ENCODE data around the gene SIDT2. TPM values are rescaled to one million over a fixed set of nuclear protein-coding genes. Genes with fewer than 3 reads are reported as not detected.
"Not testable (repeated sequence)": the region's sequence is repeated elsewhere in the genome, so short reads cannot be mapped to it uniquely, and the experiment has no call there.

Gene SIDT2
- 11.8 and 24.1 TPM in 2 replicates for total RNA-seq (2014; rRNA removed; shearing (Covaris generic); ENCODE audit: low replicate concordance)

- in situ Hi-C loops (cut with HindIII; ENCODE audit: low pct_unique_long_range_greater_than_20kb, low sequenced_read_pairs): no loop called here
- peak; percentile 73 for DNase-seq (ENCODE audit: low read depth)
Observed at GRCh38 chr11:117178210-117179034, at the start of gene SIDT2. TSS of gene SIDT2 (plus strand) at chr11:117178743. CDS start at chr11:117179264, 521 bp downstream.

GRCh38 chr11:117130396-117130795 lies 48.1 kb upstream of the SIDT2 start:
- DNase-seq (ENCODE audit: low read depth); in situ Hi-C loops (cut with HindIII; ENCODE audit: low pct_unique_long_range_greater_than_20kb, low sequenced_read_pairs): not testable (repeated sequence)

- in situ Hi-C loops (cut with HindIII; ENCODE audit: low pct_unique_long_range_greater_than_20kb, low sequenced_read_pairs): no loop called here
- DNase-seq (ENCODE audit: low read depth): peak; percentile 51
Observed at GRCh38 chr11:117130879-117131278, 47.7 kb upstream of the SIDT2 start.

- in situ Hi-C loops (cut with HindIII; ENCODE audit: low pct_unique_long_range_greater_than_20kb, low sequenced_read_pairs): no loop called here
- DNase-seq (ENCODE audit: low read depth): no peak
Observed at GRCh38 chr11:117134431-117134830, 44.1 kb upstream of the SIDT2 start.

GRCh38 chr11:117134979-117135378 lies 43.6 kb upstream of the SIDT2 start:
- DNase-seq (ENCODE audit: low read depth); in situ Hi-C loops (cut with HindIII; ENCODE audit: low pct_unique_long_range_greater_than_20kb, low sequenced_read_pairs): not testable (repeated sequence)

GRCh38 chr11:117137223-117138086 lies 41.1 kb upstream of the SIDT2 start:
- DNase-seq (ENCODE audit: low read depth); in situ Hi-C loops (cut with HindIII; ENCODE audit: low pct_unique_long_range_greater_than_20kb, low sequenced_read_pairs): not testable (repeated sequence)

- peak; percentile 44 for DNase-seq (ENCODE audit: low read depth)
Observed at GRCh38 chr11:117143390-117143789, 35.2 kb upstream of the SIDT2 start.

GRCh38 chr11:117143871-117144476 lies 34.6 kb upstream of the SIDT2 start, which contains the start of gene PAFAH1B2:
TSS of gene PAFAH1B2 (plus strand) at chr11:117144287. CDS start at chr11:117152448, 8,161 bp downstream.
- in situ Hi-C loops (cut with HindIII; ENCODE audit: low pct_unique_long_range_greater_than_20kb, low sequenced_read_pairs): no loop called here
- peak; percentile 87 for DNase-seq (ENCODE audit: low read depth)

More at GRCh38 chr11:117143390-117143789, 35.2 kb upstream of the SIDT2 start:
- in situ Hi-C loops (cut with HindIII; ENCODE audit: low pct_unique_long_range_greater_than_20kb, low sequenced_read_pairs): no loop called here

GRCh38 chr11:117144477-117145392 lies 33.8 kb upstream of the SIDT2 start:
- in situ Hi-C loops (cut with HindIII; ENCODE audit: low pct_unique_long_range_greater_than_20kb, low sequenced_read_pairs): no loop called here
- peak; percentile 38 for DNase-seq (ENCODE audit: low read depth)

GRCh38 chr11:117145393-117145761 lies 33.2 kb upstream of the SIDT2 start:
- DNase-seq (ENCODE audit: low read depth): peak; percentile 44
- in situ Hi-C loops (cut with HindIII; ENCODE audit: low pct_unique_long_range_greater_than_20kb, low sequenced_read_pairs): no loop called here

- in situ Hi-C loops (cut with HindIII; ENCODE audit: low pct_unique_long_range_greater_than_20kb, low sequenced_read_pairs): no loop called here
- DNase-seq (ENCODE audit: low read depth): no peak
Observed at GRCh38 chr11:117146521-117146920, 32.0 kb upstream of the SIDT2 start.

GRCh38 chr11:117152066-117152465 lies 26.5 kb upstream of the SIDT2 start:
- in situ Hi-C loops (cut with HindIII; ENCODE audit: low pct_unique_long_range_greater_than_20kb, low sequenced_read_pairs): no loop called here
- DNase-seq (ENCODE audit: low read depth): no peak

GRCh38 chr11:117154468-117154867 lies 24.1 kb upstream of the SIDT2 start:
- no peak for DNase-seq (ENCODE audit: low read depth)
- in situ Hi-C loops (cut with HindIII; ENCODE audit: low pct_unique_long_range_greater_than_20kb, low sequenced_read_pairs): no loop called here

GRCh38 chr11:117157507-117157906 lies 21.0 kb upstream of the SIDT2 start:
- in situ Hi-C loops (cut with HindIII; ENCODE audit: low pct_unique_long_range_greater_than_20kb, low sequenced_read_pairs): no loop called here
- DNase-seq (ENCODE audit: low read depth): no peak

- in situ Hi-C loops (cut with HindIII; ENCODE audit: low pct_unique_long_range_greater_than_20kb, low sequenced_read_pairs): no loop called here
- no peak for DNase-seq (ENCODE audit: low read depth)
Observed at GRCh38 chr11:117159892-117160291, 18.7 kb upstream of the SIDT2 start.

- in situ Hi-C loops (cut with HindIII; ENCODE audit: low pct_unique_long_range_greater_than_20kb, low sequenced_read_pairs): no loop called here
- no peak for DNase-seq (ENCODE audit: low read depth)
Observed at GRCh38 chr11:117160826-117161225, 17.7 kb upstream of the SIDT2 start.

GRCh38 chr11:117166491-117166890 lies 12.1 kb upstream of the SIDT2 start:
- in situ Hi-C loops (cut with HindIII; ENCODE audit: low pct_unique_long_range_greater_than_20kb, low sequenced_read_pairs): no loop called here
- no peak for DNase-seq (ENCODE audit: low read depth)

GRCh38 chr11:117169736-117170135 lies 8.8 kb upstream of the SIDT2 start:
- in situ Hi-C loops (cut with HindIII; ENCODE audit: low pct_unique_long_range_greater_than_20kb, low sequenced_read_pairs): no loop called here
- no peak for DNase-seq (ENCODE audit: low read depth)

Data from Caki2 (cell line).